Thyroid gland (tissue), 4 donors: ENCODE measurements around the gene NFATC2.

Source experiments
- POLR2A ChIP-seq, 2 donors: fragments of 450-650 bp; IDR thresholded peaks; one replicate each; pipeline ENCODE4 v1.6.1; 2017; ENCODE audit warnings: antibody characterized with exemption in 2 of 2, mild to moderate bottlenecking in 2 of 2, moderate library complexity in 1 of 2
- TF ChIP-seq, protein P1 (sequence below), 6 experiments: fragments of 200-600 bp in 3 of 6; fragments of 450-650 bp in 3 of 6; sonication (generic) in 3 of 6; IDR thresholded peaks; one replicate each; pipeline ENCODE4 v1.5.1; 2016 to 2019; ENCODE audit warnings: antibody characterized with exemption in 6 of 6, mild to moderate bottlenecking in 2 of 6, inconsistent platforms in 1 of 6, moderate library complexity in 1 of 6

DNA sequence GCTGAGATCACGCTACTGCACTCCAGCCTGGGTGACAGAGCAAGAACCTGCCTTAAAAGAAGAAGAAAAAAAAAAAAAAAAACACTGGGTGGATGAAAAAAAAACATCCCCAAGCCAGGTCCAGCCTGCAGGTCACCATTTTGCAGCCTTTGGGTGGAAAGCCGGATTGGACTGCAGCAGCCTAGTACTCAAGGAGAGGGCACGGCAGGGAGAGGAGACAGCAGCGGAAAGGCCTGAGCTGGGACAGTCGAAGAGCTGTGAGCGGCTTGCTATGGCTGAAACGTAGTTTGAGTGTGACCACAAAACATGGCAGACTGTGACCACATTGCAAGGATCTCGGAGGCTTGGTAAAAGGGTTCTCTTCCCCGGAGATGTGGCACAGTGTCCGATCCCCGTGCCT, 173.0 kb downstream of the NFATC2 start:
- TF ChIP-seq, protein P1, sequence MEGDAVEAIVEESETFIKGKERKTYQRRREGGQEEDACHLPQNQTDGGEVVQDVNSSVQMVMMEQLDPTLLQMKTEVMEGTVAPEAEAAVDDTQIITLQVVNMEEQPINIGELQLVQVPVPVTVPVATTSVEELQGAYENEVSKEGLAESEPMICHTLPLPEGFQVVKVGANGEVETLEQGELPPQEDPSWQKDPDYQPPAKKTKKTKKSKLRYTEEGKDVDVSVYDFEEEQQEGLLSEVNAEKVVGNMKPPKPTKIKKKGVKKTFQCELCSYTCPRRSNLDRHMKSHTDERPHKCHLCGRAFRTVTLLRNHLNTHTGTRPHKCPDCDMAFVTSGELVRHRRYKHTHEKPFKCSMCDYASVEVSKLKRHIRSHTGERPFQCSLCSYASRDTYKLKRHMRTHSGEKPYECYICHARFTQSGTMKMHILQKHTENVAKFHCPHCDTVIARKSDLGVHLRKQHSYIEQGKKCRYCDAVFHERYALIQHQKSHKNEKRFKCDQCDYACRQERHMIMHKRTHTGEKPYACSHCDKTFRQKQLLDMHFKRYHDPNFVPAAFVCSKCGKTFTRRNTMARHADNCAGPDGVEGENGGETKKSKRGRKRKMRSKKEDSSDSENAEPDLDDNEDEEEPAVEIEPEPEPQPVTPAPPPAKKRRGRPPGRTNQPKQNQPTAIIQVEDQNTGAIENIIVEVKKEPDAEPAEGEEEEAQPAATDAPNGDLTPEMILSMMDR (IDR thresholded peaks at IDR 0.05), result no peak
- TF ChIP-seq POLR2A (IDR thresholded peaks at IDR 0.05), result no peak
